ENCODE data around the gene PTPRD. TPM values are rescaled to one million over a fixed set of nuclear protein-coding genes. Genes with fewer than 3 reads are reported as not detected.

The PTPRD gene
- total RNA-seq, 1 donor from 2014 or later, result 30.8 TPM

- intact Hi-C loops (cut with DNase I), result no loop called here
- DNase-seq, result no peak
- H3K9me3 ChIP-seq, result no peaks in the 10 kb centered on the region
- H3K27ac ChIP-seq, result no peak overlapping the region
- H3K4me3 ChIP-seq, result no peak overlapping the region
- no peak for TF ChIP-seq CTCF (IDR thresholded peaks at IDR 0.05)
- H3K27me3 ChIP-seq, result no peaks in the 10 kb centered on the region
- H3K4me1 ChIP-seq, result peaks cover 6% of the 10 kb centered on the region
- no peak for ATAC-seq
- no peaks in the 10 kb centered on the region for H3K36me3 ChIP-seq
Observed at GRCh38 chr9:8736805-8737204, 1876.0 kb downstream of the PTPRD start.

DNA sequence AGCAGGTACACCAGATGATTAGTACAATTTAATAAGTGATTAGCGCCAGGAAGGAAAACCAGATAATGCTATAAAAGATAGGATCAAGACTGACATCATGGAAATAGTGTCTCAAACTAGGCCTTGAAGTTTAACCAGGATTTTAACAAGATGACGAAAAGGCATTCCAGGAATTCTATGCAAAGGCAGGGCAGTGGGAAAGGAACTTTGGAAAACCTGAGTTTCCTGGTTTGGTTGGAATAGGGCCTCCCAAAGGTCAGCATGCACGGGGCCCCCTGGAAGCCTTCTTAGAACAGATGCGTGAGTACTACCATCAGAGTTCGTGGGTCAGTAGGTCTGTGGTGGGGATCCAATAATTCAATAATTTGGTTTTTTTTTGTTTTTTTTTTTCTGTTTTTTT lies 1878.0 kb downstream of the PTPRD start:
- no peak overlapping the region for H3K4me3 ChIP-seq
- H3K36me3 ChIP-seq, result no peaks in the 10 kb centered on the region
- no peak overlapping the region for H3K27ac ChIP-seq
- no peaks in the 10 kb centered on the region for H3K27me3 ChIP-seq
- no peaks in the 10 kb centered on the region for H3K9me3 ChIP-seq
- intact Hi-C loops (cut with DNase I), result no loop called here
- ATAC-seq, result no peak
- peaks cover 6% of the 10 kb centered on the region for H3K4me1 ChIP-seq
- TF ChIP-seq CTCF (IDR thresholded peaks at IDR 0.05), result no peak
- DNase-seq, result no peak

- intact Hi-C loops (cut with DNase I), result no loop called here
- TF ChIP-seq CTCF (IDR thresholded peaks at IDR 0.05), result no peak
- Histone ChIP-seq H3K9me3 (no peaks in the 10 kb centered on the region), H3K4me3 (peak overlapping the region; percentile 27), H3K4me1 (peaks cover 6% of the 10 kb centered on the region), H3K27ac (no peak overlapping the region), H3K36me3 (no peaks in the 10 kb centered on the region), H3K27me3 (no peaks in the 10 kb centered on the region)
- ATAC-seq, result peak; percentile 45
- DNase-seq, result no peak
Observed at GRCh38 chr9:8733131-8733954, 1879.5 kb downstream of the PTPRD start.

- H3K4me1 ChIP-seq, result peaks cover 6% of the 10 kb centered on the region
- no peak overlapping the region for H3K27ac ChIP-seq
- no peak for TF ChIP-seq CTCF (IDR thresholded peaks at IDR 0.05)
- no peak for DNase-seq
- ATAC-seq, result no peak
- H3K27me3 ChIP-seq, result no peaks in the 10 kb centered on the region
- H3K9me3 ChIP-seq, result no peaks in the 10 kb centered on the region
- H3K36me3 ChIP-seq, result no peaks in the 10 kb centered on the region
- intact Hi-C loops (cut with DNase I), result no loop called here
- H3K4me3 ChIP-seq, result no peak overlapping the region
Observed at GRCh38 chr9:8732367-8733075, 1880.3 kb downstream of the PTPRD start.

DNA sequence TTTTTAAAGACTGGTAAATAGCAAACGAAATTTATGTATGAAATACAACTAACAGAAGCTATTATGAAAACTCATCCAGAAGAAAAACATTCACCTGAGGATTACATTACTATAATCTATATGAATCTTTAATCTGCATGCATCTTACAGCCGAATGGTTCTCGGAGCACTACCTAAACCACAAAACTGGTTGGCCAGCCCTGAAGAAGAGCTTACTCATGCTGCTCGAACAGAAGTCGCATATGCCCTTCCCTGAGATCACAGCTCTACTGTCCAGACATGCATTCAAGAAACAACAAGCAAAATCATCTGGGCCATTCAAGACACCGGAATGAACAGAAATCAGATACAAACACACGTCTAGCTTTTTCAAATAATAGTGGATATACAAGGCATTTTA lies 1882.2 kb downstream of the PTPRD start:
- no peak overlapping the region for H3K4me3 ChIP-seq
- ATAC-seq (no peak), DNase-seq (no peak)
- no peaks in the 10 kb centered on the region for H3K9me3 ChIP-seq
- no peak overlapping the region for H3K27ac ChIP-seq
- TF ChIP-seq CTCF (IDR thresholded peaks at IDR 0.05), result no peak
- peaks cover 6% of the 10 kb centered on the region for H3K4me1 ChIP-seq
- intact Hi-C loops (cut with DNase I), result no loop called here
- H3K36me3 ChIP-seq, result no peaks in the 10 kb centered on the region
- H3K27me3 ChIP-seq, result no peaks in the 10 kb centered on the region
